GM19099 (cell line): ENCODE measurements around the gene BTF3.

ENCODE experiments used
- POLR2A ChIP-seq: IDR thresholded peaks from 3 replicates; pipeline ENCODE4 v1.6.1; 2011; ENCODE audit warnings: low read depth; ENCODE audit not compliant: insufficient read length; ENCODE audit errors: extremely low read depth

Gene BTF3

DNA sequence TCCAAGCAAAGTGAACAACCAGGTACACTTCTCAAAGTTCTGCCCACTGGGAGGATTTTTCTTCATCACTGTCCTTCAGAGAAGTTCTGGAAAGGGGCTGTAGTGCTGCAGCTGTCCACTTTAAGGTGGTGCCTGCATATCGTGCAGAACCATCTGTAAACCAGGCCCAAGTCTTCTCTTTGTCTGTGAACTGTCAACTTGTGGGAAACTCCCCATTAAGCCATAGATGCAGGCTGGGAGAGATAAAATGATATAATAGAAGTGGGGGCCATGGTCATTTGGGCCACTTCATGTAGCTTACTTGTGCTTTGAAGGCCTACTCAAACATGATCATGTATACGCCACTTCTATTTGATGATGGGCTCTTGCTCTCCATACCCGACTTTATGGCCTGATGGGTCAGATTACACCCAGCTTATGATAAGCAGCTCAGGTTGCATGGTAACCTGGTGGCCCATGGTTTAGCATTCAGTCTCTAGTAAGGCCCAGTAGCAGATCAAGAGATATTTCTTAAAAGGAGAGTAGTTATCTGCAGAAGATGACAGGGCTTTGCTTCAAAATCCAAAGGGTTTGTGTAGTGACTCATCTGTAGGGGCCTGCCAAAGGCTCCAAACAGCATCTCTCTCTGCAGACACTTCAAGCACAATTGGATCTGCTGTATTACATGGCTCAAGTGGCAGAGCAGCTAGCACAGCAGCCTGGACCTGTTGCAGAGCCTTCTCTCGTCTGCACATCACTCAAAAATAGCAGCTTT, 15.7 kb upstream of the BTF3 start:
- TF ChIP-seq POLR2A, result no peak

DNA sequence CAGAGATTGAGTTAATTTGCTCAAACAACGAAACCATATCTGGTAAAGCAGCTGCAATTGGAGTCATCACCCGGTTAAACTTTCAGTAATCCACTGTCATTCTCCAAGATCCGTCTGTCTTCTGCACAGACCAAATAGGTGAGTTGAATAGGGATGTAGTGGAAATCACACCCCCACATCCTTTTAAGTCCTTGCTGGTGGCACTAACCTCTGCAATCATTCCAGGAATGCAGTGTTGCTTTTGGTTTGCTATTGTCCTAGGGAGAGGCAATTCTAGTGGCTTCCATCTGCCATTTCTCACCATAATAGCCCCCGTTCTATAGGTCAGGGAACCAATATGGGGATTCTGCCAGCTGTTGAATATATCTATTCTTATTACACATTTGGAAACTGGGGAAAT, 14.6 kb upstream of the BTF3 start:
- TF ChIP-seq POLR2A, result no peak

DNA sequence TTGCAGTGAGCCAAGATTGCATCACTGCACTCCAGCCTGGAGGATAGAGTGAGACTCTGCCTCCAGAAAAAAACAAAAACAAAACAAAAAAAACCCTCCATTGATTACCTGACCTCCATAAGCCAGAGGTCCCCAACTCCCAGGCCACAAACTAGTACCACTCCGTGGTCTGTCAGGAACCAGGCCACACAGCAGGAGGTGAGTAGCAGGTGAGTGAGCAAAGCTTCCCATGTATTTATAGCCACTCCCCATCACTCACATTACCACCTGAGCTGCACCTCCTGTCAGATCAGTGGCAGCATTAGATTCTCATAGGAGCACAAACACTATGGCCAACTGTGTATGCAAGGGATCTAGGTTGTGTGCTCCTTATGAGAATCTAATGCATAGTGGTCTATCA, 13.7 kb upstream of the BTF3 start:
- TF ChIP-seq POLR2A, result no peak

DNA sequence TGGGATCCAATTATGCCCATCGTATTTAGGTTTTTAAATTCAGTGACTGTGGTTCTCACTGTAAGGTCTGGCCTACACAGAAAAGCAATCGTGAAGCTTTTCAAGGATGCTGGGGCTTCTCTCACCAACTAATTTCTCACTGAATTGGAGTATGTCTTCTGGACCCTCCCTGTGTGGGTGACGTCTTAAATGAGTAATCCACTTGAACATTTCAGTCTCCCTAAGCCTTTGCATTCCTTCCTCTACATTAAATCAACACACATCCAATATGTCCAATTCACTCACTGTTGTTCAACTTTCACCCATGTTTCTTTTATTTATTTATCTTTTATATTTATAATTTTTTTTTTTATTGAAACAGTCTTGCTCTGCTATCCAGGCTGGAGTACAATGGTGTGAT, 12.5 kb upstream of the BTF3 start:
- no peak for TF ChIP-seq POLR2A

DNA sequence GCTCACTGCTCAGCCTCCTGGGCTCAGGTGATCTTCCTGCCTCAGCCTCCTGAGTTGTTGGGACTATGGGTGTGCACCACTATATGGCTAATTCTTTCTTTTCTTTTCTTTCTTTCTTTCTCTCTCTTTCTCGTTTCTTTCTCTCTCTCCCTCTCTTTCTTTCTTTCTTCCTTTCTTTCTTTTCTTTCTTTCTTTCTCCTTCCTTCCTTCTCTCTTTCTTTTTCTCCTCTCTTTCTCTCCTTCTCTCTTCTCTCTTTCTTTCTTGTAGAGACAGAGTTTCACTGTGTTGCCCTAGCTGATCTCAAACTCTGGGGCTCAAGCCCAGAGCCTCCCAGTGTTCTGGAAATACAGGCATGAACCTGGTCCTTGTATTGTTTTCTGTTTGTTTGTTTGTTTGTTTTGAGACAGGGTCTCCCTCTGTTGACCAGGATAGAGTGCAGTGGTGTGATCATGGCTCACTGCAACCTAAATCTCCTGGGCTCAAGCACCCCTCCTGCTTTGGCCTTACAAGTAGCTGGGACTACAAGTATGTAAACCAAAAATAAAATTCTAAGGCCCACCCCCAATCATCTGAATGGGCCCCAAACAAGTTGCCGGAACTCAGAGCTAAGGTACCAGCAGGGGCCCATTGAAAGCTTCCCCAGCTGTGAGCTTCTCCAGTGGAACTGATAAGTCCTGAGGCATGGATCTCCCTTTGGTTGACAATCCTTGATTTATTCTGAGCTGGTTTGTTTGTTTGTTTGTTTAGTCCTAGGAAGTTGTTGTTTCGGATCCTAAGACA, 11.9 kb upstream of the BTF3 start:
- no peak for TF ChIP-seq POLR2A

DNA sequence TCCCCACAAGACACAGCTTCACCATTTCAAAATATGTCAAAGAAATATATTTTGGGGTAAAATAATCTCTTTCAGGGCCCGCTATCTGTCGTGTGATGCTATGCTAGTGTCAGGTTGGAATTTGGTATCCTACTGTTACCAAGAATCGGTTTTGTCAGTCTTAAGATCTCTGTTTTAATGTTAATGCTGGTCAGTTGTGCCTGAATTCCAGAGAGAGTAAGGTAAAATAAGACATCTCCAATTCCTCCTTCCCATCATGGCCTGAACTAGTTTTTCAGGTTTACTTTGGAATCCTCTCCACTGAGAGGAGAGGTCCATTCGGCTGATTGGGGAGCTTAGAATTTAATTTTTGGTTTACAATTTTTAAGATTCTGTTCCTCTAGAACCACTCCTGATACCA, 10.4 kb upstream of the BTF3 start:
- TF ChIP-seq POLR2A, result no peak

DNA sequence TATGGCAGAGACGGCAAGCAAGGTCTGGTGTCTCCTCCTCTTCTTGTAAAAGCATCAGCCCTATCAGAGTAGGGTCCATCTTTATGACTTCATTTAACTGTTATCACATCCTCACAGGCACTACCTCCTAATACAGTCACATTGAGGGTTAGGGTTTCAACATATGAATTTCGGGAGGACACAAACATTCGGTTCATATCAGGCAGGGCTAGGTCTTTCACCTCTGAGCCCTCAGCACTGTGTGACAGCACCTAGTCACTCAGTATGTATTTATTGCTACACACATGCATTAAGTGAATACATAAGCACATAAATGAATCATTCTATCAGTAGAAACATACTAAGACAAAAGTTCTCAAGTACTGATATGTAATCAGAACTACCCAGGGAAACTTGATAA, 9.4 kb upstream of the BTF3 start:
- no peak for TF ChIP-seq POLR2A

DNA sequence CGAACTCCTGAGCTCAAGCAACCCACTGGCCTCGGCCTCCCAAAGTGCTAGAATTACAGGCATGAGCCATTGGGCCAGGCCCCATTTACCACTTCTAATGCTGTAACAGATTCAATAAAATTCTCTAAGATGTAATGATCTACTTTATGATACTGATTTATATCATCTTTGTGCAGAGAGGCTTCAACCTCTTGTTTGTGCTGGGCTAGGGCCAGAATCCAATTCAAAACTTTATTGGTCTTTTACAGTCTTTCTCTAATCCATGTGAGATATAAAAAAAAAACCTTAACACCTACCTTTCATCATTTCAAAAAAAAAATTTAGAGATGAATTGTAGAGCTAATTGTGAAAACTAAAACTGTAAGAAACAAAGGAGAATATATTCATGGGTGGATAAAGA, 8.2 kb upstream of the BTF3 start:
- TF ChIP-seq POLR2A, result no peak

DNA sequence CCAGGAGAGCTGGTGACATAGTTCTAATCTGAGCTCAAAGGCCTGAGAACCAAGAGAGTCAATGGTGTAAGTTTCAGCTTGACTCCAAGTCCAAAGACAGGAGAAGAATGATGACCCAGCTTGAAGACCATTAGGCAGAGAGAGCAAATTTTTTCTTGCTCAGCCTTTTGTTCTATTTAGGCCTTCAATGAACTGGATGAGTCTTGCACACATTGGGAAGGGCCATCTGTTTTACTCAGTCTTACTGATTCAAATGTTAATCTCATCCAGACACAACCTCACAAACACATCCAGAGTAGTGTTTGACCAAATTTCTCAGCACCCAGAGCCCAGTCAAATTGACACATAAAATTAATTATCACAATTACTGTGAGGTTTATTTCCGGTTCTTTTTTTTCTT, 7.1 kb upstream of the BTF3 start:
- TF ChIP-seq POLR2A, result no peak

DNA sequence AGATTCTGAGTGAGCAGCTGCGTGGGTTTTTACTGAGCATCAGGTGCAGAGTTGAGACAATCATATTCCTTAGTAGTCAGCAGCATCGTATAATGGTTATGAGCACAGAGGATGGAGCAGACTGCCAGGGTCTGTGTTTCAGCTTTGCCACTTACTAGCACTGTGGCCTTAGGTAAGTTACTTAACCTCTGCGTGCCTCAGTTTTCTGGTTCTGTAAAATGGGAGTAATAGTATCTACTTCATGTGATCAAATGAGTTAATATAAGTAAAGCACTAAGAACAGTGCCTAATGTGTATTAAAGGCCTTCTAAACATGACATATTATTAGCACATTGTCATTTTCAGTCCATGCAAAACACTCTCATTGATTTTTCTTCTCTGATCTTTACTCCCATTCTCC, 4.8 kb upstream of the BTF3 start:
- TF ChIP-seq POLR2A, result no peak

DNA sequence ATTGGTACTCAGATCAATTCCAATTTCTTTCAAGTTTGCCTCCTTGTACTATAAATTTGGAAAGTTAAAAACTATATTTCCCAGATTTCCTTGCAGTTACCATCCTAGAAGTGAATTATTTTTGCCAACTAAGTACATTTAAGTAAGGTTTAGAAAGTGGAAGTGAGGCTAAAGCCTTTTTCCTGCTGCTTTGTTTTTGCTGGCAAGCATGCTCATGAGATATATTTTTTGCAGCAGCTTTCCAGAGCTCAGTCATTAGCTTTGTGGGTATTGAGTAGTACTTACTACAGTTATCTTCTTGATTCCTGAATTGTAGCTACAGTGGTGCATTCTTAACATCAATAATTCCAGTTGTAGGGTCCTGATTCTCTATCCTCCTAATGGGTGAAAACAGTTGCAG, 3.5 kb upstream of the BTF3 start:
- TF ChIP-seq POLR2A, result no peak

DNA sequence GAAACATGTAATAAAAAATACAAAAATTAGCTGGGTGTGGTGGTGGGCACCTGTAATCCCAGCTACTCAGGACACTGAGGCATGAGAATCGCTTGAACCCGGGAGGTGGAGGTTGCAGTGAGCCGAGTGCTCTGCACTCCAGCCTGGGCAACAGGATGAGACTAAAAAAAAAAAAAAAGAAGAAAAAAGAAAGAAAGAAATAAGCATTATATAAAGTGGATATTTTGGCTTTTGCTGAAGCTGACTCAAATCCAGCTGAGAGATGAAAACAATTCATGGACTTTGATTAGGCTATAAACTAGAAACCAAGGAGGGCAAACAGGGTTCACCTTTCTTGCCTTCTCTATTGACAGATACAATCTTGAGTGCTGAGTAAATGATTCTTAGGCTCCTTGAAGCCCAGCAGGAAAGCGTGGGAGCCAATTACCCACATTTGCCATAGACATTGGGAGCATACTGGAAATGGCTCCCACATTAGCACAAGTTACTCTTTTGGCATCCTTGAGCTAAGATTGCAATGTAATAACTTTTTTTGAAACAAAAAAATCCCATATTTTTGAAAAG, 2.4 kb upstream of the BTF3 start:
- no peak for TF ChIP-seq POLR2A

DNA sequence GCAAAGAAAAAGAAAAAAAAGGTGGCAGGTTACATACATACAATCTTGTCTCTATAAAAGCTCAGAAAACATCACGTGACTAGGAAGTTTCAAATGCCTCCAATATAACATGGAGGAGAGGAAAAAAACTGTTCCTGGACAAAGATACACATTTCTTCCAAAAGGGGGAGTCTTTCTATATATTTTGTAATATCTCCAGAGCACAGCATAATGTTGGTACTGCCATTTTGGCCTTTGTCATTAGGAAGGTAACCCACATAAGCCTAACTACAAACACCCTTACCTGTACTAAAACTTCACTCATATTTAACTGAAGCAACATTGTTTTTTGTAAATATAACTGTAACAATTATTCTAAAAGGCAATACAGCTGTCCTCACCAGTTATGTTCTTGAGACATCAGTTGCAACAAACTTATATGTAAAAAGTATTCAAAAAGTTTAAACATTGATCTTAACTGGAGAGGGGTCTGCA, 1.2 kb upstream of the BTF3 start:
- no peak for TF ChIP-seq POLR2A

DNA sequence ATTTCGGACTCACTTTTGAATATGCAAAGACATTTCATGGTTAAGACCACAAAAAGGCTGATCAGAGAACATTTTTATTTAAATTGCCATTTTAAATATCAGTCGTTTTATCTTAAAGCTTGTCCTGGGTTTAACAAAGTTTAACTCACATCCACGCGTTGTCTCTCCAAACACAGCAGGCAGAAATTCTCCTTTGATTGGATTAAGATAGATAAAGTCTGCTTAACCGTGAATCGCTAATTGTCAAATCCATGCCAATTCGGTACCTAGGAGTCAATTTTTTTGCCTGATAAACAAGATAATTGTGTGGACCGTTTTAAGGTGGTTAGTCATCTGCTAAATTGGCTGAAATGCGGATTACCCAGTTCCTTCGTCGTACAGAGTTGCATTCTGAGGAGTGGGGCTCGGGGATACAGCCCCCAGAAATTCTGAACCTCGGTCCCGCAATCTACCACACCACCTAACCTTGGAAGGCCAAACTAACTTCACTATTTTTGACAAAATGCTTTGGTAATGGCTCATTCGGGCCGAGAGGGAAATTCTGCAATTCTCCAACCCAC, 665 bp upstream of the BTF3 start:
- no peak for TF ChIP-seq POLR2A

DNA sequence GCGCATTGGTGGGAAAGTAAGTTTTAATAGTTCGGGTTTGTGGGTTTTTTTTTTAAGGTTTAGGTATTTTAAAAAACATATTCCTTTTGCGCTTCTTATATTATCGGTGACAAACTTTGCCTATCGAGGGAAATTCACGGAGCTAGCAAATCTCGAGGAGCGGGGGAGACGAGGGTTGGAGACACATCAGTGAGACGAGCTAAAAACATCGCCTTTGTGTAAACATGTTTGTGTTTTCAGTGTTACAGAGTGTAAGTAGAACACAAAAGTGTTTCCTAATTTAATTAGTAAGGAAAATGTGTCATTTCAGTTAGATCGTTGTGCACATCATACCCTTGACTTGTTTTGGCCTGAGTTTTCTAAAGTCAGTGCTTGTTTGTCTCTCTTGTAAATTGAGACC, 945 bp downstream of the BTF3 start:
- no peak for TF ChIP-seq POLR2A

DNA sequence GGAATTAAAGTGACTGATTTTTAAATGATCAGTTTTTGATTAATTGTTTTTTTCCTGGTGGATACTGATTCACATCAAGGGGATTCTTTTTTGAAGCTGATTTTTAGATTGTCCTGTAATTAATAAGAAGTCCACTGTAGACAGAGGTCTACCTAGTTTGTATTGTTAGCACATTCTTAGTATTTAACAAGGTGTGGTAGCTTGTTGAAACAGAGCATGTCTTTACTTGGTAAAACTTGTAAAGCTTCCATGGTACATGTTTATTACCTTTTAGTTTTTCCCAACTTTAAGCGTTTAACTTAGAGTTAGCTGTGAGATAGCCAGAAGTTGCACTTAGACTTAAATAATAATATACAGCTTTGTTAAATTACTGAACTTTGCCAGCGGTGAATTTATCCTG, 1.5 kb downstream of the BTF3 start:
- TF ChIP-seq POLR2A, result no peak
